Neural crest cell (in vitro differentiated cells): ENCODE results near the gene FRYL. TPM values are rescaled to one million over a fixed set of nuclear protein-coding genes. Genes with fewer than 3 reads are reported as not detected.

Source experiments
- DNase-seq: peaks from one replicate; pipeline ENCODE4 v3.0.0; 2021; ENCODE audit warnings: low read depth, mixed read lengths, low spot score
- H3K27ac Mint-ChIP-seq: one replicate; pipeline ENCODE4 v1.8.0; 2021; ENCODE audit warnings: mild to moderate bottlenecking, mixed read lengths; ENCODE audit not compliant: unreplicated experiment
- H3K27me3 Mint-ChIP-seq: 2 replicates; pipeline ENCODE4 v1.8.0; 2021; ENCODE audit warnings: low read depth, mild to moderate bottlenecking, mixed read lengths
- H3K36me3 Mint-ChIP-seq: 2 replicates; pipeline ENCODE4 v1.8.0; 2021; ENCODE audit warnings: low read depth, mild to moderate bottlenecking, mixed read lengths
- H3K4me1 Mint-ChIP-seq: 2 replicates; pipeline ENCODE4 v1.8.0; 2021; ENCODE audit warnings: mixed read lengths
- H3K4me3 Mint-ChIP-seq: one replicate; pipeline ENCODE4 v1.8.0; 2021; ENCODE audit warnings: mild to moderate bottlenecking, mixed read lengths
- H3K9me3 Mint-ChIP-seq: 2 replicates; pipeline ENCODE4 v1.8.0; 2021; ENCODE audit warnings: mixed read lengths
- total RNA-seq: library from RNA; stranded (reverse); gene quantifications from 2 replicates; pipeline ENCODE4 v1.2.1, GENCODE V29; 2021
- TF ChIP-seq, protein P1 (sequence below): fragments of 200-600 bp; sonication (generic); conservative IDR thresholded peaks from 2 replicates; pipeline ENCODE4 v1.5.0; 2021; ENCODE audit warnings: antibody characterized with exemption, mild to moderate bottlenecking

FRYL gene
- total RNA-seq, 1 donor from 2014 or later = 48.7 TPM

DNA sequence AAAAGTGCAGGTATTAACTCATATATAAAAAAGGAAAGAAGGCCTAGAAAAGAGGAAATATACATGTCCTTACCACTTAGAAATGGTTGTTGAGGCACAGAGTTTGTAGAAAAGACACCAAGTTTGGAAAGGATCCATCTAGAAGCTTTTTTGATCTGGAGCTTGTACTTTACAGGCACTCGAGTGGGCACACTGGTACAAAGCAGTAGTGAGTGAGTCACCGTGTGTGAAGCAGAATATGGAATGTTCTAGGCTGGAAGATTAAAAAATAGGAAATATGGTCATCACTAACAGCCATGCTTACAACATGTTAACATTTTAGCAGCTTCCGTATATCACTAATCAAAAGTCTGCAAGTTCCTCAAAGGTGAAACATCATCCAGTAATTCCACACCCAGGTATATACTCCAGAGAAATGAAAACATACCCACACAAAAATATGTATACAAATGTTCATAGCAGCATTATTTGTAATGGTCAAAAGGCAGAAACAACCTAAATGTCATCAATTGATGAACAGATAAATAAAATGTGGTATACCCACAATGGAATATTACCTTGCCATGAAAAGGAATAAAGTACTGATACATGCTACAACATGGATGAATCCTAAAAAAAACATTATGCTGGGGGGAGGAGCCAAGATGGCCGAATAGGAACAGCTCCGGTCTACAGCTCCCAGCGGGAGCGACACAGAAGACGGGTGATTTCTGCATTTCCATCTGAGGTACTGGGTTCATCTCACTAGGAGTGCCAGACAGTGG, 69.5 kb downstream of the FRYL start:
- Mint-ChIP-seq H3K4me1 (peaks cover 9% of the 10 kb centered on the region), H3K27me3 (no peaks in the 10 kb centered on the region), H3K9me3 (peaks cover 10% of the 10 kb centered on the region), H3K4me3 (no peak overlapping the region), H3K27ac (no peak overlapping the region), H3K36me3 (peaks cover 29% of the 10 kb centered on the region)
- TF ChIP-seq, protein P1, sequence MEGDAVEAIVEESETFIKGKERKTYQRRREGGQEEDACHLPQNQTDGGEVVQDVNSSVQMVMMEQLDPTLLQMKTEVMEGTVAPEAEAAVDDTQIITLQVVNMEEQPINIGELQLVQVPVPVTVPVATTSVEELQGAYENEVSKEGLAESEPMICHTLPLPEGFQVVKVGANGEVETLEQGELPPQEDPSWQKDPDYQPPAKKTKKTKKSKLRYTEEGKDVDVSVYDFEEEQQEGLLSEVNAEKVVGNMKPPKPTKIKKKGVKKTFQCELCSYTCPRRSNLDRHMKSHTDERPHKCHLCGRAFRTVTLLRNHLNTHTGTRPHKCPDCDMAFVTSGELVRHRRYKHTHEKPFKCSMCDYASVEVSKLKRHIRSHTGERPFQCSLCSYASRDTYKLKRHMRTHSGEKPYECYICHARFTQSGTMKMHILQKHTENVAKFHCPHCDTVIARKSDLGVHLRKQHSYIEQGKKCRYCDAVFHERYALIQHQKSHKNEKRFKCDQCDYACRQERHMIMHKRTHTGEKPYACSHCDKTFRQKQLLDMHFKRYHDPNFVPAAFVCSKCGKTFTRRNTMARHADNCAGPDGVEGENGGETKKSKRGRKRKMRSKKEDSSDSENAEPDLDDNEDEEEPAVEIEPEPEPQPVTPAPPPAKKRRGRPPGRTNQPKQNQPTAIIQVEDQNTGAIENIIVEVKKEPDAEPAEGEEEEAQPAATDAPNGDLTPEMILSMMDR = no peak
- no peak for DNase-seq

DNA sequence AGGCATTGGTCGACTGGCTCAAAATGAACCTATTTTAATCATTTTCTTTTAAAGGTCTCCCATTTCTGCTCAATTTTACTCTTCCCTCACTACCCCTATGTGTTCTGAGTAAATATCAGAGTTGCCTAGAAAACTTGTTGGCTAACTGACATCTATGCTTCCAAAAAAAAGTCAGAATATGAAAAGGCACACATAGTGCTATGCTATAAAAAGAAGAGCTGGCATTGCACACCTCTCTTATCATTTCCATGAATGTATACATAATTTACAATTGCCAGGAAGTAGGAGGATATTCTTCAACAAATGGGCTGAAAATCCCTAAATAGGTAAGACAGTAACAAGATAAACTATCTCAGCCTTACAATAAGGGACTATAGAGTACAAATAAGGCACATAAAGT, 70.2 kb downstream of the FRYL start:
- H3K9me3 Mint-ChIP-seq = peaks cover 10% of the 10 kb centered on the region
- TF ChIP-seq, protein P1 = no peak
- H3K4me3 Mint-ChIP-seq = no peak overlapping the region
- no peak for DNase-seq
- H3K36me3 Mint-ChIP-seq = peaks cover 29% of the 10 kb centered on the region
- H3K27ac Mint-ChIP-seq = no peak overlapping the region
- no peaks in the 10 kb centered on the region for H3K27me3 Mint-ChIP-seq
- H3K4me1 Mint-ChIP-seq = peaks cover 9% of the 10 kb centered on the region

DNA sequence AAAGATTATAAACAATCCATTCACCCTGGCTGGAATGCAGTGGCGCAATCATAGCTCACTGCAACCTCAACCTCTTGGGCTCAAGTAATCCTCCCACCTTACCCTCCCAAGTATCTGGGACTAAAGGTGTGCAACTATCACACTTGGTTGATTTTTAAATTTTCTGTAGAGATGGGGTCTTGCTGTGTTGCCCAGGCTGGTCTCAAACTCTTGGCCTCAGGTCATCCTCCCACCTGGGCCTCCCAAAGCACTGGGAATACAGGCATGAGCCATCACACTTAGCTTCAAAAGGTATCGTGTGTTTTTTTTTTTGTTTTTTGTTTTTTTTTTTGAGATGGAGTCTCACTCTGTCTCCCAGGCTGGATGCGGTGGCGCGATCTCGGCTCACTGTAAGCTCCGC, 71.5 kb downstream of the FRYL start:
- H3K27me3 Mint-ChIP-seq = no peaks in the 10 kb centered on the region
- H3K36me3 Mint-ChIP-seq = peaks cover 29% of the 10 kb centered on the region
- DNase-seq = no peak
- TF ChIP-seq, protein P1 = no peak
- no peak overlapping the region for H3K4me3 Mint-ChIP-seq
- no peak overlapping the region for H3K27ac Mint-ChIP-seq
- H3K9me3 Mint-ChIP-seq = peaks cover 9% of the 10 kb centered on the region
- H3K4me1 Mint-ChIP-seq = peaks cover 14% of the 10 kb centered on the region

DNA sequence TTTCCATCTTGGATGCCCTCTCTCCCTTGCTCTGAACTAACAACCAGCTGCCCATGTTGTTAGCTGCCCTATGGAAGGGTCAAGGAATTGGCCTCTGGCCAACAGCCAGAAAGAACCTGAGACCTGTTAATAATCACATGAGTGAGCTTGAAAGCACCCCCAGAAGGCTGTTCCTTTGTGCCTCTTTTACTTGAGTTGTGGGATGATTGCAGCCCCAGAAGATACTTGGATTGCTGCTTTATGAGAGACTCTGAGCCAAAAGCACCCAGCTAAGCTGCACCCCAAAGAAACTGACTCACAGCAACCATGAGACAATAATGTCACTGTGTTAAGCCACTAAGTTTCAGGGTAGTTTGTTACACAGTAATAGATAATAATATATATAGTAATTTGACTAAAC, 73.3 kb downstream of the FRYL start:
- H3K9me3 Mint-ChIP-seq = peaks cover 7% of the 10 kb centered on the region
- no peak overlapping the region for H3K4me3 Mint-ChIP-seq
- TF ChIP-seq, protein P1 = no peak
- DNase-seq = no peak
- no peaks in the 10 kb centered on the region for H3K27me3 Mint-ChIP-seq
- peaks cover 14% of the 10 kb centered on the region for H3K4me1 Mint-ChIP-seq
- peaks cover 27% of the 10 kb centered on the region for H3K36me3 Mint-ChIP-seq
- no peak overlapping the region for H3K27ac Mint-ChIP-seq

DNA sequence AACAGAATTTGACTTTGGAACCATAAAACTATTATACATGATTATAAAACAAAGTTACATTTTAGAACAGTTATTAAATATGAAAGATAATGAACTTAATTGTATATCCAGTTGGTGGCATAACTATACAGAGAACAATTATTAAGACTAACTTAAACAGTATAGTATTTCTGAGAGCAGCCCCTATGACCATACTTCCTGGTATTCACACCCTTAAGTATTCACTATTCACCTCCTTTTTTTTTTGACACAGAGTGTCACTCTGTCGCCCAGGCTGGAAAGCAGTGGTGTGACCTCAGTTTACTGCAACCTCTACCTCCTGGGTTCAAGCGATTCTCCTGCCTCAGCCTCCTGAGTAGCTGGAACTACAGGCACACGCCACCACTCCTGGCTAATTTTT, 74.5 kb downstream of the FRYL start:
- Mint-ChIP-seq H3K4me1 (peaks cover 14% of the 10 kb centered on the region), H3K36me3 (peaks cover 21% of the 10 kb centered on the region), H3K27me3 (no peaks in the 10 kb centered on the region), H3K4me3 (no peak overlapping the region), H3K27ac (no peak overlapping the region), H3K9me3 (peaks cover 4% of the 10 kb centered on the region)
- TF ChIP-seq, protein P1 = no peak
- DNase-seq = no peak
